H1 (cell line): ENCODE measurements around the gene CLEC18C. TPM values are rescaled to one million over a fixed set of nuclear protein-coding genes. Genes with fewer than 3 reads are reported as not detected.

ENCODE experiments used
- CTCF ChIA-PET: fragments of 300-600 bp; sonication (Branson Sonifier 250); formaldehyde crosslinking; loops from one replicate; lab custom pipeline; 2021; ENCODE audit not compliant: partially characterized antibody; lab: Charles Lee
- POLR2A ChIA-PET: fragments of 300-600 bp; sonication (Branson Sonifier 250); formaldehyde crosslinking; loops from one replicate; lab custom pipeline; 2021; ENCODE audit warnings: inconsistent platforms; ENCODE audit not compliant: partially characterized antibody; lab: Charles Lee
- DNase-seq, 2 experiments: peaks; one replicate each; pipeline versions ENCODE4 v3.0.0 to v3.0.0-alpha.2; 2010 to 2022; ENCODE audit warnings: low spot score in 2 of 2, low read depth in 1 of 2, mixed read lengths in 1 of 2
- FAIRE-seq: peaks from 2 replicates; lab custom pipeline; 2011; peaks lifted over from hg19 to GRCh38; lab: Jason Lieb, UNC
- H2AFZ ChIP-seq: 2 replicates; pipeline ENCODE4 v1.8.1; 2012; ENCODE audit warnings: low read length, inconsistent platforms
- H2AK5ac ChIP-seq: 2 replicates; pipeline ENCODE4 v1.6.1; 2013; ENCODE audit warnings: low read depth, low read length
- H2BK120ac ChIP-seq: replicated peaks from 2 replicates; pipeline ENCODE3; 2013; ENCODE audit warnings: low read depth, low read length, inconsistent platforms
- H2BK12ac ChIP-seq: 2 replicates; pipeline ENCODE4 v1.6.1; 2013; ENCODE audit warnings: low read depth, low read length
- H2BK15ac ChIP-seq: 2 replicates; pipeline ENCODE4 v1.6.1; 2013; ENCODE audit warnings: low read length
- H2BK20ac ChIP-seq: 2 replicates; pipeline ENCODE4 v1.6.1; 2013; ENCODE audit warnings: low read length
- H2BK5ac ChIP-seq: 2 replicates; pipeline ENCODE4 v1.6.1; 2013; ENCODE audit warnings: low read depth, low read length
- H3K14ac ChIP-seq: 2 replicates; pipeline ENCODE4 v1.6.1; 2013; ENCODE audit warnings: inconsistent platforms; ENCODE audit not compliant: insufficient read length
- H3K18ac ChIP-seq: 2 replicates; pipeline ENCODE4 v1.6.1; 2013; ENCODE audit warnings: low read length; ENCODE audit errors: extremely low read depth
- H3K23ac ChIP-seq: 2 replicates; pipeline ENCODE4 v1.6.1; 2013; ENCODE audit warnings: inconsistent platforms; ENCODE audit not compliant: insufficient read length
- H3K23me2 ChIP-seq: 2 replicates; pipeline ENCODE4 v1.6.1; 2013; ENCODE audit warnings: low read depth, low read length
- H3K27ac ChIP-seq: 2 replicates; pipeline ENCODE4 v1.6.1; 2011; ENCODE audit warnings: low read depth, low read length, inconsistent platforms
- H3K27me3 ChIP-seq, 4 experiments: replicated peaks in 1 of 4; 1 replicate in 1 of 4; 2 replicates in 3 of 4; pipeline versions ENCODE4 v1.6.1 to v1.8.1; 2011 to 2013; ENCODE audit warnings: low read length in 3 of 4, mild to moderate bottlenecking in 3 of 4, inconsistent platforms in 2 of 4, mixed read lengths in 2 of 4, moderate library complexity in 1 of 4; ENCODE audit not compliant: control insufficient read depth in 3 of 4, insufficient read depth in 3 of 4; ENCODE audit errors: extremely low read depth in 1 of 4
- H3K36me3 ChIP-seq, 4 experiments: 2 replicates each; pipeline versions ENCODE4 v1.6.1 to v1.8.1; 2011 to 2013; ENCODE audit warnings: mild to moderate bottlenecking in 4 of 4, low read length in 3 of 4, moderate library complexity in 2 of 4, control low read depth in 1 of 4, inconsistent platforms in 1 of 4; ENCODE audit not compliant: insufficient read depth in 4 of 4, control insufficient read depth in 2 of 4
- H3K4ac ChIP-seq: replicated peaks from 2 replicates; pipeline ENCODE3; 2013; ENCODE audit warnings: low read length, low read depth, mixed read lengths, inconsistent platforms; ENCODE audit not compliant: insufficient read length
- H3K4me1 ChIP-seq, 4 experiments: replicated peaks in 1 of 4; 1 replicate in 1 of 4; 2 replicates in 3 of 4; pipeline versions ENCODE4 v1.6.1 to v1.8.1; 2011 to 2013; ENCODE audit warnings: low read length in 3 of 4, inconsistent platforms in 2 of 4, mixed read lengths in 1 of 4; ENCODE audit not compliant: insufficient read depth in 4 of 4, control insufficient read depth in 3 of 4
- H3K4me2 ChIP-seq, 2 experiments: 2 replicates each; pipeline versions ENCODE4 v1.6.1 to v1.8.1; 2011 to 2013; ENCODE audit warnings: low read depth in 2 of 2, low read length in 2 of 2, control low read depth in 1 of 2, inconsistent platforms in 1 of 2, mild to moderate bottlenecking in 1 of 2; ENCODE audit not compliant: insufficient read depth in 1 of 2
- H3K4me3 ChIP-seq, 4 experiments: fragments of 200-600, 300-600 bp in 1 of 4; sonication (generic), shearing (Covaris generic), sonication (Bioruptor Twin) in 1 of 4; 2 replicates each; pipeline versions ENCODE4 v1.5.1 to v1.8.1; 2011 to 2016; ENCODE audit warnings: low read length in 4 of 4, low read depth in 3 of 4, control low read depth in 2 of 4, inconsistent platforms in 2 of 4, mild to moderate bottlenecking in 2 of 4, mixed read lengths in 1 of 4, moderate library complexity in 1 of 4; ENCODE audit not compliant: insufficient read depth in 2 of 4; ENCODE audit errors: extremely low read depth in 1 of 4
- H3K56ac ChIP-seq: replicated peaks from 2 replicates; pipeline ENCODE3; 2013; ENCODE audit warnings: low read depth, mild to moderate bottlenecking, mixed read lengths, low read length, inconsistent platforms; ENCODE audit not compliant: insufficient read length
- H3K79me1 ChIP-seq: 2 replicates; pipeline ENCODE4 v1.6.1; 2013; ENCODE audit warnings: low read depth, low read length, control low read depth
- H3K79me2 ChIP-seq, 2 experiments: 2 replicates each; pipeline versions ENCODE4 v1.6.1 to v1.8.1; 2012 to 2013; ENCODE audit warnings: low read length in 2 of 2, mild to moderate bottlenecking in 2 of 2, inconsistent platforms in 1 of 2; ENCODE audit not compliant: insufficient read depth in 2 of 2, control insufficient read depth in 1 of 2
- H3K9ac ChIP-seq, 4 experiments: replicated peaks in 1 of 4; 1 replicate in 1 of 4; 2 replicates in 3 of 4; pipeline versions ENCODE4 v1.6.1 to v1.8.1; 2011 to 2013; ENCODE audit warnings: low read depth in 3 of 4, low read length in 3 of 4, control low read depth in 2 of 4, mild to moderate bottlenecking in 2 of 4, moderate library complexity in 2 of 4, inconsistent platforms in 1 of 4; ENCODE audit errors: extremely low read depth in 1 of 4
- H3K9me3 ChIP-seq, 2 experiments: 2 replicates each; pipeline versions ENCODE4 v1.6.1 to v1.8.1; 2012 to 2013; ENCODE audit warnings: mild to moderate bottlenecking in 2 of 2, moderate library complexity in 2 of 2, control low read depth in 1 of 2, inconsistent platforms in 1 of 2, low read depth in 1 of 2, low read length in 1 of 2, mixed read lengths in 1 of 2; ENCODE audit not compliant: insufficient read depth in 2 of 2
- H4K20me1 ChIP-seq, 2 experiments: replicated peaks in 1 of 2; 2 replicates each; pipeline versions ENCODE3 to v1.8.1; 2011 to 2013; ENCODE audit warnings: inconsistent platforms in 2 of 2, low read length in 2 of 2, mild to moderate bottlenecking in 1 of 2; ENCODE audit not compliant: insufficient read depth in 2 of 2, control insufficient read depth in 1 of 2
- H4K5ac ChIP-seq: 2 replicates; pipeline ENCODE4 v1.6.1; 2013; ENCODE audit warnings: low read length, low read depth, mixed read lengths, inconsistent platforms; ENCODE audit not compliant: insufficient read length
- H4K8ac ChIP-seq: 2 replicates; pipeline ENCODE4 v1.8.0; 2013; ENCODE audit warnings: mild to moderate bottlenecking, moderate library complexity, low read length, inconsistent platforms; ENCODE audit not compliant: insufficient read depth; ENCODE audit errors: extremely low read depth
- H4K91ac ChIP-seq: replicated peaks from 2 replicates; pipeline ENCODE3; 2013; ENCODE audit warnings: low read length, mixed read lengths, inconsistent platforms; ENCODE audit not compliant: insufficient read length
- GABPA ChIP-seq: IDR thresholded peaks from 2 replicates; pipeline ENCODE4 v1.6.1; 2011; ENCODE audit warnings: mild to moderate bottlenecking, low read length, moderate library complexity, borderline replicate concordance; ENCODE audit not compliant: insufficient read depth
- POLR2A ChIP-seq, 2 experiments: IDR thresholded peaks; 1 replicate in 1 of 2; 2 replicates in 1 of 2; pipeline ENCODE4 v1.6.1; 2011; ENCODE audit warnings: low read depth in 2 of 2, low read length in 2 of 2, mild to moderate bottlenecking in 2 of 2; ENCODE audit errors: control extremely low read depth in 1 of 2
- WGBS, 2 experiments: shearing (Covaris generic) in 1 of 2; methylation state at CpG; one replicate each; pipeline versions ENCODE4 v1.1.6 to v1.1.7; 2013 to 2015; ENCODE audit warnings: low lambda C conversion rate in 2 of 2, mixed read lengths in 2 of 2, inconsistent platforms in 1 of 2, low coverage in 1 of 2, missing lambda C conversion rate in 1 of 2; ENCODE audit not compliant: insufficient replicate concordance in 2 of 2, insufficient coverage in 1 of 2, insufficient read length in 1 of 2; ENCODE audit errors: extremely low coverage in 1 of 2, missing lambda C conversion rate in 1 of 2; 5-methylcytosine and 5-hydroxymethylcytosine counted together
- polyA plus RNA-seq, 7 experiments: library from polyadenylated mRNA; depleted of rRNA in 3 of 7; stranded (reverse) in 5 of 7; unstranded in 2 of 7; fragments of >200 nt in 5 of 7; fragments of 200-250 nt in 2 of 7; gene quantifications; 1 replicate in 5 of 7; 2 replicates in 1 of 7; 4 replicates in 1 of 7; pipeline versions ENCODE4 v1.2.1 to v1.2.3, GENCODE V29; 2011 to 2013; ENCODE audit warnings: missing spikeins in 2 of 7, mixed read lengths in 2 of 7
- total RNA-seq: library from RNA; stranded (reverse); fragmentation: NEBNext Ultra II Directional; extraction: Animal tissue kit (Norgen Biotek cat#: 25700); gene quantifications from 2 replicates; pipeline ENCODE4 v1.2.1, GENCODE V29; 2021

The CLEC18C gene
- total and polyA plus RNA-seq, 2 of the 8 experiments (the other 6 are each of a cell fraction or from before 2014, with no cell fraction given) = 0.11 TPM; not detected in 1

GRCh38 chr16:70152578-70153302, 20.8 kb upstream of the CLEC18C start:
- Histone ChIP-seq H3K79me2 (no peaks in the 10 kb centered on the region), H3K27me3 (no peaks in the 10 kb centered on the region), H2AFZ (no peak overlapping the region), H3K14ac (no peak overlapping the region), H3K18ac (no peak overlapping the region), H4K91ac (no peak overlapping the region), H3K4ac (no peak overlapping the region), H3K23me2 (no peaks in the 10 kb centered on the region), H2BK120ac (no peak overlapping the region), H2BK15ac (no peak overlapping the region), H2AK5ac (no peak overlapping the region), H3K36me3 (peaks cover 36 to 75% (median 60%) of the 10 kb centered on the region in 4 experiments), H3K79me1 (no peaks in the 10 kb centered on the region), H3K27ac (no peak overlapping the region), H4K8ac (no peak overlapping the region), H3K4me2 (no peak overlapping the region), H4K5ac (no peak overlapping the region), H3K56ac (no peak overlapping the region), H4K20me1 (peaks cover 0 to 6% of the 10 kb centered on the region in 2 experiments), H2BK5ac (no peak overlapping the region), H2BK20ac (no peak overlapping the region), H3K4me3 (no peak overlapping the region), H2BK12ac (no peak overlapping the region), H3K9ac (no peak overlapping the region), H3K9me3 (no peaks in the 10 kb centered on the region), H3K23ac (no peak overlapping the region), H3K4me1 (no peaks in the 10 kb centered on the region)
- WGBS, 2 experiments = 94% methylated on average over 13 of the region's 13 CpGs; no CpG with 5 or more reads in 1 of the 2 experiments
- CTCF ChIA-PET = interaction anchor here (0.6 to 1.6 kb wide), 5 partner anchors 9 to 141 kb away, joined by 3 to 5 read pairs (median 4); no protein-coding TSS in a partner anchor
- DNase-seq = no peak
- POLR2A ChIA-PET = interaction anchor here (0.9 to 1.8 kb wide), 5 partner anchors 8 to 135 kb away, joined by 3 to 4 read pairs (median 3); no protein-coding TSS in a partner anchor
- no peak for FAIRE-seq
- TF ChIP-seq POLR2A (IDR thresholded peaks at IDR 0.05; ENCODE audit: control extremely low read depth in 1 of 2, low read depth in 2 of 2, low read length in 2 of 2) (peak in 1 of 2 experiments; percentile 20; a peak in 1 of 3 replicates), GABPA (no peak)
